ENCODE measurements around the gene KATNB1.
"Not testable (repeated sequence)": the region's sequence is repeated elsewhere in the genome, so short reads cannot be mapped to it uniquely, and the experiment has no call there.

KATNB1 gene

DNA sequence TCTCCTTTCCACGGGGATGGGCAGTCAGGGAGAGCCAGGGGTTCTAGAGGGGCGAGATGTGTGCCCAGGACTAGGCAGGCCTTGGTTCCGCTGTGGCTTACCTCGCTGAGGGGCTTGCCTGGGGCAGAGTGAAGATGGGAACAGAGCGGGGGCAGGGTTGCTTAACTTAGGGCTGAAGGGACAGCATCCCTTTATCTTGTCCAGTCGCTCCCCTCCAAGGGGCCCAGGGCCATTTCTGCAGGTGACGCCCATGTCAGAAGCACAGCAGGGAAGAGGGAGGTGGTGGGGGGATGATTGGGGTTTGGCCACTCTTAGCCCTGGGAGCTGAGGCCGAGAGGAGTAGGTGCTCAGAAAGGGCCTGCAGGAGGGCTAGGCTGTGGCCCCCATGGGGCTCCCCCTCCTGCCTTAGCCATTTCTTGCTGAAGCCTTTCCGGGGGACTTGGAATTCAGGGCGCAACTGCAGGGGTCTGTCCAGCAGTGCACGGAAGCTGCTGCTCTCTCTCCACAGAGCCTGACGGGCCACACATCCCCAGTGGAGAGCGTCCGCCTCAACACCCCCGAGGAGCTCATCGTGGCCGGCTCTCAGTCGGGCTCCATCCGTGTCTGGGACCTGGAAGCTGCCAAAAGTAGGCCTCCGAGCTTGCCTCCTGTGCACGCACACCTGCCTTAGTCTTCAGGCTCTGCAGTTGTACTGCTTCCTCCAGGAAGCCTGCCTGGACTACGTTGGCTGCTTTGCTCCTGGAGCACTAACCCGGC lies 8.5 kb downstream of the KATNB1 start:
- DNase-seq (ENCODE audit: low read depth, low spot score) = no peak

DNA sequence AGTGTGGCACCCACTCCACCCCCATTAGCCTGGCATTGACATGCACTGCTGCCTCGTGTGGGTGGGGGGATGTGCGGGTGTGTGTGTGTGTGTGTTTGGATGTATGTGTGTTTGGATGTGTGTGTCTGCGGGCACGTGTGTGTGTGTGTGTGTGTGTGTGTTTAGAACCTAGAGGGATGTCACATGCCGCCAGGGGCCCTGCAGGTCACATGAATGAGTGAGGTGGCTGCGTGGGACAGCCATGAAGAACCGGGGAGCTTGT lies 9.0 kb downstream of the KATNB1 start:
- no peak for DNase-seq (ENCODE audit: low read depth, low spot score)

DNA sequence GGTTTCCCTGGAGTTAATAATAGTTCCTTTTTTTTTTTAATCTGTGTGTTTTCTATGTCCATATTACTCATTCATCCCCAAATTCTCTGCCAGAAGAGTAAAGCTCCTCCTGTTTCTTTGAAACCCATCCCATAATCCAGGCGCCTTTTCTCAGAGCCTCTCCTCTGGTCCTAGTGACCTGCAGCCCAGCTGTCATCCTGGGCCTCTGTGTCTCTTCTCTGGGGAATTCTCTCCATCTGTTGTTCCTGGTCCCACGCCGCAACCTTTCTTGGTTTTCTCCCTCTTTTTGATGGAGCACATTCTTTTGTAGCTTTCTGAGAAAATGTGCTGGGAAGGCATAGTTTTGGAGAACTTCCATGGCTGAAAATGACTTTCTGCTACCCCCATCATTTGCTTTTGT lies 10.2 kb downstream of the KATNB1 start:
- no peak for DNase-seq (ENCODE audit: low read depth, low spot score)

DNA sequence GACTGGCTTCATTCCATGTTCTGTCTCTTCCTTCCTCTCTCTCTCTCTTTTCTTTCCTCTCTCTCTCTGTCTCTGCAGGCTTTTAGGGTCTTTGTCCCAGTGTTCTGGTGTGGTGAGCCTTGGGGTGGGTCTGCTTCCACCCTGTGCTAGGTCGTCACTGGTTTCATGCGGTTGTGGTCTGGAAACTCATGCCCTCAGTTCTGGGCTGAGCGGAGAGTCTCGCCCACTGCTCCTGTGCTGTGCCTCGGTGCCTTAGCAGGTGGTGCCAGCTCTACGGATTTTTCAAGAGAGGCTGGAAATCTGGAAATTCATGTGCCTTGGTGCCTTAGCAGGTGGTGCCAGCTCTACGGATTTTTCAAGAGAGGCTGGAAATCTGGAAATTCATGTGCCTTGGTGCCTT lies 10.7 kb downstream of the KATNB1 start:
- not testable (repeated sequence) for DNase-seq (ENCODE audit: low read depth, low spot score)

DNA sequence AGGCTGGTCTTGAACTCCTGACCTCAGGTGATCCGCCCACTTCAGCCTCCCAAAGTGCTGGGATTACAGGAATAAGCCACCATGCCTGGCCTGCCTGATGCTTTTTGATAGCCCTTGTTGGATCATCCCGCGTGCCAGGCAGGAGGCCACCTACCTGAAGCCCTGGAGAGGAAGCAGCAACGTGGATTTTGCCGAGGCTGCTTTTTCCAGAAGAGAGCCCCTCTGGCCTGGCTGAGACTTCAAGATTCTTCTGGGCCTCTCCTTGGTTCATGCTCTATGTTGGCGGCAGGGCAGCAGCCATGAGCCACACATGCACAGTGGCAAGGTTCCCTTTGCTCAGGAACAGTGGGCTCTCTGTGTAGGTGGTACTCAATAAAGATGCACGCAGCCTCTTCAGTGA lies 11.5 kb downstream of the KATNB1 start:
- no peak for DNase-seq (ENCODE audit: low read depth, low spot score)

DNA sequence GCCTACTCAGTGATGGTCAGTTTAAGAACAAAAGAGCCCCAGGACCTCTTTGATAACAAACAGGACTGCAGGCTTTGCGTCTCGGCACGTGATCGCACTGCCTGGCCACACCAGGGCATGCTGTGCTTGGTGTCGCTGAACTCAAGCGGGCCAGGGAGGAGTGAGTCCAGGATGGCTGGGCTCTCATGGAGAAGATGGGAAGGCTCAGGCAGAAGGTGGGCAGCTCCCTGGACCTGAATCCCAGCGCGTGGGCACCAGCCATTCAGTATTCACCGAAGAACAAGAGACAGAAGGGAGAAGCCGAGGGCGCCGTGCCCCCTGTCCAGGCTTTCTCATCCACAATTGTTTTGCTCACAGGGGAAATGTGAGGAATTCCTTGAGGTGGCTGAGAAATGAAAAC lies 11.9 kb downstream of the KATNB1 start:
- no peak for DNase-seq (ENCODE audit: low read depth, low spot score)

DNA sequence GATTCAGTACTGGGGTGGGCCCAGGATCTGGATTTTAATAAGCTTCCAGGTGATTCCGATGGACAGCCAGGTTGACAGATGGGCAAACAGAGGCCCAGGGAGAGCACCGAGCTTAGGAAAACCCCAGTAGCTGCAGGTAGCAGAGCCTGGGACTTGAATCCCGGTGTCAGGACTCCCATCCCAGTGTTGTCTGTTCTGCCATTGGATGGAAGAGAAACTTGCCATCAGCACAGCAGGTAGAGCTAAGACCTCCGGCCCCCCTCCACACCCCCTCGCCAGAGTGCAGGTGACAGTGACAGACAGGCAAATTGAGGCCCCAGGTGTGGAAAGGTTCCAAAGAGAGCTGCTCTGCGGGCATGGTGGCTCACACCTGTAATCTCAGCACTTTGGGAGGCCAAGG lies 12.4 kb downstream of the KATNB1 start:
- no peak for DNase-seq (ENCODE audit: low read depth, low spot score)

DNA sequence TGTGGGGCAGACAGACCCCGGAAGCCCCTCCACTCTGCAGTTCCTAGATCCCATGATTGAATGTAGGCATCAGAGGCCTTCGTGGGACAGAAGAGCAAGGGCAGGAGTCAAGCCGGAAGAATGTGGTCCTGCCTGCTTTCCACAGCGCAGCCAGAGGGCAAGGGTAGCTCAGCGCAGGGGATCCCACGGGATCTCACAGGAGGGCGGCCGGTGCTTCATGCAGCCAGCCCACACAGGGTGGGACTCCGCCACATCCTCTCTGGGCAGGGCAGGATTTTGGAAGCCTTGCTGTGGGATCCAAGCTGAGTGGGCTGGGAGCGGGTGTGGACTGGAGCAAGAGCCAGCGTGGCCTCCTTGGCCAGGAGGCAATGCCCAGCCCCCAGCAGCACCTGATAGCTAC lies 13.0 kb downstream of the KATNB1 start:
- no peak for DNase-seq (ENCODE audit: low read depth, low spot score)

DNA sequence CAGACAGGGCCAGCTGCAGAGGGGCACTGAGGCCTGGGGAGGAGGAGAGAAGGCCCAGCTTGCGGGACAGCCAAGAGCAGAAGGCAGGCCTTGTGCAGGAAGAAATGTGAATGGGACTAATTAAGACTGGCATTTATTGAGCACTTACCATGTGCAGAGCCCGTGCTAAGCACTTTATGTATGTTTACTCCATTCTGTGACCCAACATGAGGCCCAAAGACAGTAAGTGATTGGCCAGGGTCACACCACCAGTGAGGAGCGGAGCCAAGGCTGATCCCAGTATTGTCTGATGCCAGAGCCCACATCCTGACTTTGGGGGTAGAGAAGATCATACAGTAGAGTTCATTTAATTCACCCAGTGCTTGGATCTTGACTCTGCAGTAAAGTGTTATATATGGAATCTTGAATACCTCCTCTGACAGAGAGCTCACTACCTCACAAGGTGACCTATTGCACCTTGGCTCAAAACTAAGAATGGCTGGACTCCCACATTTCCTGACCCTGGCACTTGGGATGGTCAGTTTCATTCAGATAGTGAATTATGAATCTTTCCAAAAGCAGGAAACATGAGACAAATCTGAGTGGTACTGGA lies 13.6 kb downstream of the KATNB1 start:
- no peak for DNase-seq (ENCODE audit: low read depth, low spot score)

DNA sequence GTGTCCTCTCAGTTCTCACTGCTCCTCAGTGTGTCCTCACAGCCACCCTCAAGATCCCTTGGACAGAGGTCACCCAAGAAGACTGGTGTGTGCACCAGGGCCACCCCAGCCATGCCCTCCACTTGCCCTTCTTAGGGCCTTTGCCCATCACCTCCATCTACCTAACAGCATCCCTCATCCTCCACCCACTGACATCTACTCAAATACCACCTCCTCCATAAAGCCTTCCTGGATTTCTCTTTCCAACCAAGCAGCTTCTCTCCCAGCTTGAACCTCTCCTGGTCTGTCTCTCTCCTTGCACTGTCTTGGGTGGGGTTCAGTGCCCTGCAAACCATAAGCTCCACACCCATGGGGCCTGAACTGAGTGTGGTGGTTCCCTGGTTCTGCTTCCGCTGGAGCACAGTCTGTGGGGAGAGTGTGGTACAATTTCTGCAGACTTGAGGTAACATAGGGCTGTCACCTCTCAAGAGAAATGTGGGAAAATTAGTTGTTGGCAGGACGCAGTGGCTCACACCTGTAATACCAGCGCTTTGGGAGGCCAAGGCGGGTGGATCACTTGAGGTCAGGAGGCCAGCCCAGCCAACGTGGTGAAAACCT lies 14.4 kb downstream of the KATNB1 start:
- no peak for DNase-seq (ENCODE audit: low read depth, low spot score)

DNA sequence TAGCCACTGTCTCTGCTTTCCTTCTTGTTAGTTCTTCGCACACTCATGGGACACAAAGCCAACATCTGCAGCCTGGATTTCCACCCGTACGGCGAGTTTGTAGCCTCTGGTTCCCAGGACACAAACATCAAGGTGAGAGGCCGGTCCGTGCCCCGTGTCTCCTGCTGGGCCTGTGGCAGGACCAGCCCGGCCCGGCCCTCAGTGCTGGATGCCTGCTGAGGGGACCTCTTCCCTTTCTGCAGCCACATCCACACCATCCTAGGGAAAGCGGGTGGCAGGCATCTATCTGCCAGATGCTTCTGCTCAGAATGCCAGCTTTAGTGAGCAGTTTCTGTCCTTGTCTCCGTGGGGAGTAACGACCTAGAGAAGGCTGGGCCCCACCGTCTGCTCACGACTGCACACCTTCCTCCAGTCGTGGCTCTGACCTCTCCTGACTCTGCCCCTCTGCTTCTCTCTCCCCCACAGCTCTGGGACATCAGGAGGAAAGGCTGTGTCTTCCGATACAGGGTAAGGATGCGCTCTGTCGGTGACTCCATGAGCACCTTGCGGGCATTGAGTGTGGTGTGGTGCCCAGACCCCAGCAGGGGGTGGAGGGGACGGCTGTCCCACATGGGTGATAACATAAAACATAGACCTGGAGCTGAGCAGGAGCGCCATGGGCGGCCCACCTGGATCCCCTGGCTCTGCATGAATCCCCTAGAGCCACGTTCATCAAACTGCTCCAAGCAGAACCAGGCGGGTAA lies 15.4 kb downstream of the KATNB1 start:
- no peak for DNase-seq (ENCODE audit: low read depth, low spot score)

DNA sequence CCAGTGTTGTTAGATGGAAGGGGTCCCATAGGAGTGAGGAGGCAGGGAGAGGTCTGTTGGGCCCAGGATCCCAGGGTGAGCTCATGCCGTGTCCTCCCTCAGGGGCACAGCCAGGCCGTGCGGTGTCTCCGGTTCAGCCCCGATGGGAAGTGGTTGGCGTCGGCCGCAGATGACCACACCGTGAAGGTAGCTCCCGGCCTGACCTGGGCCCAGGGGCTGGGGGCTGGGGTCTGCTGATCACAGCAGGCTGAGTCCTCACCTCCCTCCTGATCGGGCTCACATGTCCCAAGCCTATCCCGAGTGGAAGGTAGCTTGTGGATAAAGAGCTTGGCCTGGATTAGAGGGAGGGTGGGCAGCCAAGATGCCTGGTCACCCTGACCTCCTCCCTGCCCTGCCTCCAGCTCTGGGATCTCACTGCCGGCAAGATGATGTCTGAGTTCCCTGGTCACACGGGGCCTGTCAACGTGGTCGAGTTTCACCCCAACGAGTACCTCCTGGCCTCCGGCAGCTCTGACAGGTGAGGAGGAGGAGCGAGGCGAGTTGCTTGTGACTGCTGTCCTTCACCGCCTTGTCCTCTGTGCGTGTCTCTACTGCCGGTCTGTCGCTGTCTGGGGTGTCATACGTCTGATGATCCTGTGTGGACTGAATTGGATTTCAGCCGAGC lies 16.1 kb downstream of the KATNB1 start:
- no peak for DNase-seq (ENCODE audit: low read depth, low spot score)

DNA sequence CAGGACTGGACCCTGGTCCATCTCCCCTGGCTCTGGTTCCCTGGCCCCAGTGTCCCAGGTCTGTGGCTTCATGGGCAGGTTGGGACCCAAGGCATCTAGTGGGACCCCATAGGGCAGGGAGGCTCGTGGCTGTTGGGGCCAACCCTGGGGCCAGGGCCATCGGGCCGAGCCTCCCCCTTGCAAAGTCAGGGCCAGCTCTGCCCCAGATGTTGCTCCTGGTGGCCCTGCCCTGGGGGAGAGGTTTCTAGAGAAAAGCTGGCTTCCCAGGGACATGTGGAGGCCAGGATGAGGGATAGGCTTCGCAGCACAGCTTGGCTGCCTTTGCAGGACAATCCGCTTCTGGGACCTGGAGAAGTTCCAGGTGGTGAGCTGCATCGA lies 16.6 kb downstream of the KATNB1 start:
- DNase-seq (ENCODE audit: low read depth, low spot score) = no peak

DNA sequence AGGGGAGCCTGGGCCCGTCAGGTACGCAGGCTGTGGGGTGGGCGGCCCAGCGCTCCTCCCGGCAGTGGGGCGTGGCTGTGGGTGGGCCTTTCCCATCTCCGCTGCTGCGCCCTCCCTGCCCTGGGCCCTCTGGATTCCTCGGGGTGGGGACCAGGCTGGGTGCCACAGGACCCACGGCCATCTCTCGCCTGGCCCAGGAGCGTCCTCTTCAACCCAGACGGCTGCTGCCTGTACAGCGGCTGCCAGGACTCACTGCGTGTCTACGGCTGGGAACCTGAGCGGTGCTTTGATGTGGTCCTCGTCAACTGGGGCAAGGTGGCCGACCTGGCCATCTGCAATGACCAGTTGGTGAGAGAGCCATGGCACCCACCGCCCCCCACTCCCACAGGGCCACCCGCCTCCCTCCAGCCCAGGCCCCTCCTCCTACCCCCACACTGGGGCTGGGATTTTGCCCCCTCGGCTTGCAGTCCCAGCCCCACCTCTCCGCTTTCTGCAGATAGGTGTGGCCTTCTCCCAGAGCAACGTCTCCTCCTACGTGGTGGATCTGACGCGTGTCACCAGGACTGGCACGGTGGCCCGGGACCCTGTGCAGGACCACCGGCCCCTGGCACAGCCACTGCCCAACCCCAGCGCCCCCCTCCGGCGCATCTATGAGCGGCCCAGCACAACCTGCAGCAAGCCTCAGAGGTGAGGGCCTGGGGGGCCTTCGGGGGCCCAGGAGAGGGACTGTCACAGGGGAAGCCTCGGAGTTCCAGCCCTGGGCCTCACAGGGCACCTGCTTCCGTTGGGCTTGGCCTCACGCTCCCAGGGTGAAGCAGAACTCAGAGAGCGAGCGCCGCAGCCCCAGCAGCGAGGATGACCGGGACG lies 17.2 kb downstream of the KATNB1 start:
- no peak for DNase-seq (ENCODE audit: low read depth, low spot score)

DNA sequence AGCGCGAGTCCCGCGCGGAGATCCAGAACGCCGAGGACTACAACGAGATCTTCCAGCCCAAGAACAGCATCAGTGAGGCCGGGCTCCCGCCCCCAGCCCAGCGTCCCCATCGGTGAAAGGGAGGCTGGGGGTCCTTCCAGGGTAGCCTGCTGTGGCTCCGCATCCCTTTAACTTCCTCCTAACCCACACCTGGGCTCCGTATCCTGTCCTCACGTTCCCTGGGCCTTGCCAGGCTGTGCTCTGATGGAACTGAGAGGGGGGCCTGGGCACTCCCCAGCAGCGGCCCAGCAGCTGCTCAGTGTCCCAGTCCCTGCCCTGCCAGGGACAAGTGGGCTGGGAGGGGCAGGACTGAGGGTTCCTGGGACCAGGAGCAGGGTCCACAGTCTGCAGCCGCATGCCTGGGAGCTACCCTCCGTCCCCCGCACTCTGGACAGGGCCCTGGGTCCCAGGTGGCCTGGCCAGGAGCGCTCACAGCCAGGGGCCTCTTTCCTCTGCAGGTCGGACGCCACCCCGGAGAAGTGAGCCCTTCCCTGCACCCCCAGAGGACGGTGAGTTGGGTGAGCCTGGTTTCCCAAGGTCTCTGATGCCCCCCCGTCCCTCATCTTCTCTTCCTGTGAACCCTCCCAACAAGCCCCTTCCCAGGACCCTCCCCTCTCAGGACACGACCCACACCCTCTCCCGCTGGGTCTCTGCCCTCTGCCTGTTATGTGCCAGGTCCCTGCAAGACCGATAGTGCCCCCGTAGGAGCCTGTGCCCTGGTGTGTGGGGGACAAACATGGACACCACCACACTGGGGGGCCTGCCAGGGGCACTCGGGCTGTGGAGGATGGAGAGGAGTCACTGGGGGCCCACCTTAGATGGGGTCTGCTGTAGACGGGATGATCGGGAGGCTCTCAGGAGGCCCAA lies 18.1 kb downstream of the KATNB1 start:
- no peak for DNase-seq (ENCODE audit: low read depth, low spot score)

DNA sequence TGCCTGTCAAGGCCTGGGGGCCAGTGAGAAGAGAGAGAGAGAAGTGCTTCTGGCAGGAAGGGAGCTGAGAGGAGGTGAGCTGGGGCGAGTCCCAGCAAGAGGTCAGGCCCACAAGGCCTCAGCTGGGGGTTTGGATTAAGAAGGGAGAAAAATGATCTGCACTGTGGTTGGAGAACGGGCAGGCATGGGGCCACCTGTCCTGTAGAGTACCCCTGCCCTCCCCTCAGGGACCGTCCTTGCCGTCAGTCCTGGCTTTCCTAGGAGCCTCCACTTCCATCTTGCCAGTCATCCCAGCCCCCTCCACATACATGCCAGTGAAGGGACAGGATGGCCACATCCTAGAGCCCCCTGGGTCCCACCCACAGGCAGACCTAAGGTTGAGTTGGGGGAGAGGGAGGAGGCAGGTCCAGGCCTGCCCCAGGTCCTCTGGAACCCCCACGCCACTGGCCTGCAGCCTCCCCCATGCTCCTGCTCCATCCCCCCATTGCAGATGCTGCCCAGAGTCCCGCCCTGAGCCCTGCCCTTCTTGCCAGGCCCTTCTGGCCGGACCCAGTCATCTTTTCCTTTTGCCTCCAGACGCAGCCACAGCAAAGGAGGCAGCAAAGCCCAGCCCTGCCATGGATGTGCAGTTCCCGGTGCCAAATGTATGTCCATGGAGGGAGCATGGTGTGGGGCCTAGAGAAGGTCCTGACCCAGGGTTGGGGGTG lies 18.9 kb downstream of the KATNB1 start:
- no peak for DNase-seq (ENCODE audit: low read depth, low spot score)

DNA sequence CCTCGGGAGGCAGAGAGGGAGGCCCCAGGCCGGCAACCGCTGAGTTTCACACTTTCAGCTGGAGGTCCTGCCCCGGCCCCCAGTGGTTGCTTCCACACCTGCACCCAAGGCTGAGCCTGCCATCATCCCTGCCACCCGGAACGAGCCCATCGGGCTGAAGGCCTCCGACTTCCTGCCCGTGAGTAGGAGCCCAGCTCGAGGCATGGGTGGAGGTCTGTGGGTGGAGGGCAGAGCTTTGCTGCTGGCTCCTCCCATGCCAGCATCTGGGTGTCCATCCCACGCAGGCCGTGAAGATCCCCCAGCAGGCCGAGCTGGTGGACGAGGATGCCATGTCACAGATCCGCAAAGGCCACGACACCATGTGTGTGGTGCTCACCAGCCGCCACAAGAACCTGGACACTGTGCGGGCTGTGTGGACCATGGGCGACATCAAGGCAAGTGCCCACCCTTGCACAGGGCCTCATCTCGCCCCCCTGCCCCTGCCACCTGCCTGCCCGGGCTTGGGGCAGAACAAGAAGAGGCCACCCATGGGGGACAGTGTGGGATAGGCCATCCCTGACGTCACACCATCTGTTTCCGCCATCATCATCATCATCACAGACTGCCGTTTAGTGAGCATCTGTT lies 19.6 kb downstream of the KATNB1 start:
- DNase-seq (ENCODE audit: low read depth, low spot score) = no peak

DNA sequence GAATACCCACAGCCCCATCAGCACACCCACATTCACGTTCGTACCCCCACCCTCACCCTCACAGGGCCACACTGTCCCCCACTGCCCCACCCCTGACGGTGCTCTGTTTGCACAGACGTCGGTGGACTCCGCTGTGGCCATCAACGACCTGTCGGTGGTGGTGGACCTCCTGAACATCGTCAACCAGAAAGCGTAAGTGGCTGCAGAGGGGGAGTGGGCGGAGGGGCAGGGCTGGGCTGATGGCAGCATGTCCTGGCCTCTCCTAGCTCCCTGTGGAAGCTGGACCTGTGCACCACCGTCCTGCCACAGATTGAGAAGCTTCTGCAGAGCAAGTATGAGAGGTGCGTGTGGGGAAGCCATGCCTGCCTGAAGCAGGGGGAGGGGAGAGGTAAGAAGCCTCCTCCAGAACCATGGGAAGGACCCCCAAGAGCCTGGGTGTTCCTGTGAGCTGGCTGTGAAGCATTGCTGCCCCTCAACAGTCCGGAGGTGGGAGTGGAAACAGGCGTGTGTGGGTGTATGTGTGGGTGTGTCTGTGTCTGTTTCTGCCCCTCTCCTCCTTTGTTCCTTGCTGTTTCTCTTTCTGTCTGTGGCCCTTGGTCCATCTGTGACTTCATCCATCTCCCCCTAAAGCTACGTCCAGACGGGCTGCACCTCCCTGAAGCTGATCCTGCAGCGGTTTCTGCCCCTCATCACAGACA lies 20.3 kb downstream of the KATNB1 start:
- DNase-seq (ENCODE audit: low read depth, low spot score) = no peak

Data from activated CD4-positive, CD25-positive, alpha-beta regulatory T cell treated with anti-CD3 and anti-CD28 coated beads, Interleukin-2, amount 50 U/mL, for 16 hours (primary cell).